SK-N-SH treated with all-trans-retinoic acid at 6 μM for 48 hours (cell line): ENCODE measurements around the gene GRAMD2B.
A peak's percentile ranks its signal among the peaks of the same experiment; 100 is the strongest.

ENCODE experiments used
- ATAC-seq: fragments of 200-7000 bp; cut with Tn5 transposase; 3 replicates; pipeline ENCODE4 v1.9.1; 2020; ENCODE audit warnings: mild to moderate bottlenecking, moderate library complexity
- ARNTL ChIP-seq: fragments of 450-650 bp; formaldehyde crosslinking; IDR thresholded peaks from 2 replicates; pipeline ENCODE4 v1.5.0; 2020; ENCODE audit warnings: low read depth, mild to moderate bottlenecking, moderate library complexity, borderline replicate concordance
- CSDC2 ChIP-seq: fragments of 250-450 bp; sonication (Bioruptor Pico); IDR thresholded peaks from 2 replicates; pipeline ENCODE4 v1.5.0; 2020; ENCODE audit warnings: mild to moderate bottlenecking, moderate library complexity
- ESRRG ChIP-seq: fragments of 250-450 bp; sonication (Bioruptor Pico); IDR thresholded peaks from 2 replicates; pipeline ENCODE4 v1.6.1; 2021; ENCODE audit warnings: mild to moderate bottlenecking
- GLIS3 ChIP-seq: fragments of 250-450 bp; sonication (Bioruptor Pico); IDR thresholded peaks from 2 replicates; pipeline ENCODE4 v1.5.0; 2020; ENCODE audit warnings: mild to moderate bottlenecking, moderate library complexity
- ISL1 ChIP-seq: fragments of 250-450 bp; sonication (Bioruptor Pico); IDR thresholded peaks from 2 replicates; pipeline ENCODE4 v2.1.2; 2022; ENCODE audit warnings: mild to moderate bottlenecking, moderate library complexity
- OSR1 ChIP-seq: fragments of 250-450 bp; sonication (Bioruptor Pico); IDR thresholded peaks from 2 replicates; pipeline ENCODE4 v1.8.0; 2022; ENCODE audit warnings: moderate library complexity, mild to moderate bottlenecking, inconsistent platforms
- PPARA ChIP-seq: fragments of 250-450 bp; sonication (Bioruptor Pico); IDR thresholded peaks from 2 replicates; pipeline ENCODE4 v1.5.0; 2020; ENCODE audit warnings: mild to moderate bottlenecking, borderline replicate concordance
- RARB ChIP-seq: fragments of 250-450 bp; sonication (Bioruptor Pico); IDR thresholded peaks from 2 replicates; pipeline ENCODE4 v1.8.0; 2021; ENCODE audit warnings: mild to moderate bottlenecking, moderate library complexity
- SNAI2 ChIP-seq: fragments of 250-450 bp; sonication (Bioruptor Pico); IDR thresholded peaks from 2 replicates; pipeline ENCODE4 v1.5.0; 2020; ENCODE audit warnings: mild to moderate bottlenecking, moderate library complexity
- TCF4 ChIP-seq: fragments of 250-450 bp; sonication (Bioruptor Pico); IDR thresholded peaks from 2 replicates; pipeline ENCODE4 v1.8.0; 2021; ENCODE audit warnings: mild to moderate bottlenecking, moderate library complexity, borderline replicate concordance
- TOX ChIP-seq: fragments of 250-450 bp; sonication (Bioruptor Pico); IDR thresholded peaks from 2 replicates; pipeline ENCODE4 v1.8.0; 2021; ENCODE audit warnings: mild to moderate bottlenecking, moderate library complexity, borderline replicate concordance
- TSHZ2 ChIP-seq: fragments of 250-450 bp; sonication (Bioruptor Pico); IDR thresholded peaks from 2 replicates; pipeline ENCODE4 v1.5.0; 2020; ENCODE audit warnings: mild to moderate bottlenecking, moderate library complexity
- ZC3H10 ChIP-seq: fragments of 250-450 bp; sonication (Bioruptor Pico); IDR thresholded peaks from 2 replicates; pipeline ENCODE4 v1.5.1; 2021; ENCODE audit warnings: mild to moderate bottlenecking, moderate library complexity
- ZFP3 ChIP-seq: fragments of 250-450 bp; sonication (Bioruptor Pico); IDR thresholded peaks from 2 replicates; pipeline ENCODE4 v1.5.0; 2020; ENCODE audit warnings: mild to moderate bottlenecking, moderate library complexity
- ZNF565 ChIP-seq: fragments of 450-650 bp; formaldehyde crosslinking; conservative IDR thresholded peaks from 2 replicates; pipeline ENCODE4 v1.5.0; 2020; ENCODE audit warnings: low read depth, mild to moderate bottlenecking, moderate library complexity
- ZNF70 ChIP-seq: fragments of 450-650 bp; formaldehyde crosslinking; IDR thresholded peaks from 2 replicates; pipeline ENCODE4 v1.5.0; 2020; ENCODE audit warnings: mild to moderate bottlenecking, moderate library complexity
- ZNF8 ChIP-seq: fragments of 450-650 bp; formaldehyde crosslinking; IDR thresholded peaks from 2 replicates; pipeline ENCODE4 v1.5.0; 2020; ENCODE audit warnings: mild to moderate bottlenecking, moderate library complexity
- TF ChIP-seq, protein P1 (sequence below): fragments of 250-450 bp; sonication (Bioruptor Pico); IDR thresholded peaks from 2 replicates; pipeline ENCODE4 v1.8.0; 2021; ENCODE audit warnings: low read depth, mild to moderate bottlenecking, moderate library complexity, borderline replicate concordance
- TF ChIP-seq, protein P2 (sequence below): fragments of 250-450 bp; sonication (Bioruptor Pico); IDR thresholded peaks from 2 replicates; pipeline ENCODE4 v1.8.0; 2020; ENCODE audit warnings: mild to moderate bottlenecking, moderate library complexity, borderline replicate concordance
- TF ChIP-seq, protein P3 (sequence below): fragments of 250-450 bp; sonication (Bioruptor Pico); IDR thresholded peaks from 2 replicates; pipeline ENCODE4 v1.5.1; 2020; ENCODE audit warnings: low read depth, mild to moderate bottlenecking, moderate library complexity

Gene GRAMD2B

GRCh38 chr5:126413856-126414255, 9.4 kb upstream of the GRAMD2B start:
- TF ChIP-seq, protein P1, sequence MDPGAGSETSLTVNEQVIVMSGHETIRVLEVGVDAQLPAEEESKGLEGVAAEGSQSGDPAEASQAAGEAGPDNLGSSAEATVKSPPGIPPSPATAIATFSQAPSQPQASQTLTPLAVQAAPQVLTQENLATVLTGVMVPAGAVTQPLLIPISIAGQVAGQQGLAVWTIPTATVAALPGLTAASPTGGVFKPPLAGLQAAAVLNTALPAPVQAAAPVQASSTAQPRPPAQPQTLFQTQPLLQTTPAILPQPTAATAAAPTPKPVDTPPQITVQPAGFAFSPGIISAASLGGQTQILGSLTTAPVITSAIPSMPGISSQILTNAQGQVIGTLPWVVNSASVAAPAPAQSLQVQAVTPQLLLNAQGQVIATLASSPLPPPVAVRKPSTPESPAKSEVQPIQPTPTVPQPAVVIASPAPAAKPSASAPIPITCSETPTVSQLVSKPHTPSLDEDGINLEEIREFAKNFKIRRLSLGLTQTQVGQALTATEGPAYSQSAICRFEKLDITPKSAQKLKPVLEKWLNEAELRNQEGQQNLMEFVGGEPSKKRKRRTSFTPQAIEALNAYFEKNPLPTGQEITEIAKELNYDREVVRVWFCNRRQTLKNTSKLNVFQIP (CRISPR knock-in tag) = no peak
- TF ChIP-seq CSDC2 (CRISPR knock-in tag) (no peak), ARNTL (no peak), ZNF70 (CRISPR knock-in tag) (no peak), TSHZ2 (CRISPR knock-in tag) (no peak), TCF4 (no peak), ZFP3 (no peak)
- TF ChIP-seq, protein P2, sequence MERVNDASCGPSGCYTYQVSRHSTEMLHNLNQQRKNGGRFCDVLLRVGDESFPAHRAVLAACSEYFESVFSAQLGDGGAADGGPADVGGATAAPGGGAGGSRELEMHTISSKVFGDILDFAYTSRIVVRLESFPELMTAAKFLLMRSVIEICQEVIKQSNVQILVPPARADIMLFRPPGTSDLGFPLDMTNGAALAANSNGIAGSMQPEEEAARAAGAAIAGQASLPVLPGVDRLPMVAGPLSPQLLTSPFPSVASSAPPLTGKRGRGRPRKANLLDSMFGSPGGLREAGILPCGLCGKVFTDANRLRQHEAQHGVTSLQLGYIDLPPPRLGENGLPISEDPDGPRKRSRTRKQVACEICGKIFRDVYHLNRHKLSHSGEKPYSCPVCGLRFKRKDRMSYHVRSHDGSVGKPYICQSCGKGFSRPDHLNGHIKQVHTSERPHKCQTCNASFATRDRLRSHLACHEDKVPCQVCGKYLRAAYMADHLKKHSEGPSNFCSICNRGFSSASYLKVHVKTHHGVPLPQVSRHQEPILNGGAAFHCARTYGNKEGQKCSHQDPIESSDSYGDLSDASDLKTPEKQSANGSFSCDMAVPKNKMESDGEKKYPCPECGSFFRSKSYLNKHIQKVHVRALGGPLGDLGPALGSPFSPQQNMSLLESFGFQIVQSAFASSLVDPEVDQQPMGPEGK (CRISPR knock-in tag) = no peak
- TF ChIP-seq, protein P3, sequence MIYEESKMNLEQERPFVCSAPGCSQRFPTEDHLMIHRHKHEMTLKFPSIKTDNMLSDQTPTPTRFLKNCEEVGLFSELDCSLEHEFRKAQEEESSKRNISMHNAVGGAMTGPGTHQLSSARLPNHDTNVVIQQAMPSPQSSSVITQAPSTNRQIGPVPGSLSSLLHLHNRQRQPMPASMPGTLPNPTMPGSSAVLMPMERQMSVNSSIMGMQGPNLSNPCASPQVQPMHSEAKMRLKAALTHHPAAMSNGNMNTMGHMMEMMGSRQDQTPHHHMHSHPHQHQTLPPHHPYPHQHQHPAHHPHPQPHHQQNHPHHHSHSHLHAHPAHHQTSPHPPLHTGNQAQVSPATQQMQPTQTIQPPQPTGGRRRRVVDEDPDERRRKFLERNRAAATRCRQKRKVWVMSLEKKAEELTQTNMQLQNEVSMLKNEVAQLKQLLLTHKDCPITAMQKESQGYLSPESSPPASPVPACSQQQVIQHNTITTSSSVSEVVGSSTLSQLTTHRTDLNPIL (CRISPR knock-in tag) = no peak
- no peak for ATAC-seq

- no peak for TF ChIP-seq CSDC2 (CRISPR knock-in tag)
- peak; percentile 44; the same call in 1 of the 2 replicates for TF ChIP-seq ISL1 (CRISPR knock-in tag)
- no peak for TF ChIP-seq ZNF8 (CRISPR knock-in tag)
- peak; percentile 98 for ATAC-seq
Measured at GRCh38 chr5:126414874-126415502, 8.2 kb upstream of the GRAMD2B start.

GRCh38 chr5:126415789-126416188, 7.4 kb upstream of the GRAMD2B start:
- ATAC-seq = no peak
- TF ChIP-seq PPARA (CRISPR knock-in tag) = no peak
- TF ChIP-seq, all 23 proteins: peak for 0

GRCh38 chr5:126416266-126416925, 6.8 kb upstream of the GRAMD2B start:
- no peak for TF ChIP-seq OSR1 (CRISPR knock-in tag)

GRCh38 chr5:126417178-126417577, 6.0 kb upstream of the GRAMD2B start:
- TF ChIP-seq TOX (CRISPR knock-in tag) (no peak), PPARA (CRISPR knock-in tag) (no peak), ESRRG (no peak), ZNF565 (no peak), ARNTL (no peak), GLIS3 (CRISPR knock-in tag) (no peak), ZC3H10 (CRISPR knock-in tag) (no peak), ZFP3 (no peak), RARB (no peak), SNAI2 (CRISPR knock-in tag) (no peak)
- TF ChIP-seq, protein P3 (CRISPR knock-in tag) = no peak
- no peak for ATAC-seq

More at GRCh38 chr5:126416266-126416925, 6.8 kb upstream of the GRAMD2B start:
- no peak for ATAC-seq
